ENCODE measurements around the gene ING3. TPM values are rescaled to one million over a fixed set of nuclear protein-coding genes. Genes with fewer than 3 reads are reported as not detected.
A peak's percentile ranks its signal among the peaks of the same experiment; 100 is the strongest.

ING3 gene
- total RNA-seq, 1 experiment from 2014 or later, result 12.6 TPM

- POLR2A ChIA-PET, result no interaction called here
- DNase-seq (ENCODE audit: low spot score) (no peak), ATAC-seq (no peak)
- CTCF ChIA-PET, result interaction anchor here (1.3 to 1.5 kb wide), 3 partner anchors 11 to 14 kb away, joined by 3 to 4 read pairs (median 3); partner anchors contain the start of gene CPED1
- TF ChIP-seq ESRRA (CRISPR knock-in tag; IDR thresholded peaks at IDR 0.05; ENCODE audit: borderline replicate concordance), result no peak
- H3K4me3 Mint-ChIP-seq, result no peak overlapping the region
- peak overlapping the region; percentile 65; the same call in 1 of the 2 replicates for H3K27ac Mint-ChIP-seq
- H3K9me3 Mint-ChIP-seq, result peaks cover 4% of the 10 kb centered on the region
- H3K36me3 Mint-ChIP-seq, result no peaks in the 10 kb centered on the region
- H3K27me3 Mint-ChIP-seq (ENCODE audit: low read depth), result no peaks in the 10 kb centered on the region
- H3K4me1 Mint-ChIP-seq, result peaks cover 14% of the 10 kb centered on the region
Observed at GRCh38 chr7:121000081-121000983, 49.8 kb downstream of the ING3 start.

- POLR2A ChIA-PET, result no interaction called here
- no peaks in the 10 kb centered on the region for H3K27me3 Mint-ChIP-seq (ENCODE audit: low read depth)
- ATAC-seq (no peak), DNase-seq (ENCODE audit: low spot score) (no peak)
- H3K4me3 Mint-ChIP-seq, result no peak overlapping the region
- no peak overlapping the region for H3K27ac Mint-ChIP-seq
- CTCF ChIA-PET, result interaction anchor here (1.3 to 1.4 kb wide), 2 partner anchors 12 to 13 kb away, joined by 3 to 4 read pairs; partner anchors contain the start of gene CPED1
- H3K36me3 Mint-ChIP-seq, result no peaks in the 10 kb centered on the region
- H3K4me1 Mint-ChIP-seq, result peaks cover 16% of the 10 kb centered on the region
- TF ChIP-seq ZNF423 (CRISPR knock-in tag; IDR thresholded peaks at IDR 0.05) (no peak), ZBTB21 (CRISPR knock-in tag; IDR thresholded peaks at IDR 0.05; ENCODE audit: borderline replicate concordance) (no peak), NFE2L1 (CRISPR knock-in tag; IDR thresholded peaks at IDR 0.05) (no peak), TP53 (CRISPR knock-in tag; IDR thresholded peaks at IDR 0.05) (no peak), ZNF281 (CRISPR knock-in tag; IDR thresholded peaks at IDR 0.05) (no peak), NFATC4 (CRISPR knock-in tag; IDR thresholded peaks at IDR 0.05) (no peak), ZMAT4 (CRISPR knock-in tag; IDR thresholded peaks at IDR 0.05) (no peak), ERG (CRISPR knock-in tag; IDR thresholded peaks at IDR 0.05) (no peak), IRF1 (CRISPR knock-in tag; IDR thresholded peaks at IDR 0.05) (no peak), ZNF138 (CRISPR knock-in tag; conservative IDR thresholded peaks at IDR 0.05) (no peak), ELF4 (CRISPR knock-in tag; IDR thresholded peaks at IDR 0.05; ENCODE audit: low read depth) (no peak), GABPB1 (CRISPR knock-in tag; IDR thresholded peaks at IDR 0.05) (no peak), ZSCAN18 (CRISPR knock-in tag; IDR thresholded peaks at IDR 0.05) (no peak), NFYB (CRISPR knock-in tag; conservative IDR thresholded peaks at IDR 0.05; ENCODE audit: low read depth) (no peak), ZNF532 (CRISPR knock-in tag; IDR thresholded peaks at IDR 0.05; ENCODE audit: borderline replicate concordance) (no peak), CBFB (CRISPR knock-in tag; IDR thresholded peaks at IDR 0.05; ENCODE audit: low read depth) (no peak), NR3C1 (CRISPR knock-in tag; conservative IDR thresholded peaks at IDR 0.05; ENCODE audit: low read depth) (no peak), ATF2 (CRISPR knock-in tag; IDR thresholded peaks at IDR 0.05; ENCODE audit: borderline replicate concordance, low read depth) (no peak)
- peaks cover 4% of the 10 kb centered on the region for H3K9me3 Mint-ChIP-seq
Observed at GRCh38 chr7:121001234-121001906, 50.8 kb downstream of the ING3 start.
